SK-N-SH treated with all-trans-retinoic acid at 6 μM for 48 hours (cell line): ENCODE measurements around the gene GLI3.

Source experiments
- BACH2 ChIP-seq: fragments of 250-450 bp; sonication (Bioruptor Pico); IDR thresholded peaks from 2 replicates; pipeline ENCODE4 v1.9.0; 2021; ENCODE audit warnings: mild to moderate bottlenecking, borderline replicate concordance
- GLIS3 ChIP-seq: fragments of 250-450 bp; sonication (Bioruptor Pico); IDR thresholded peaks from 2 replicates; pipeline ENCODE4 v1.5.0; 2020; ENCODE audit warnings: mild to moderate bottlenecking, moderate library complexity
- POU6F1 ChIP-seq: fragments of 250-450 bp; sonication (Bioruptor Pico); IDR thresholded peaks from 2 replicates; pipeline ENCODE4 v1.8.0; 2021; ENCODE audit warnings: low read depth, mild to moderate bottlenecking, moderate library complexity, borderline replicate concordance
- RARB ChIP-seq: fragments of 250-450 bp; sonication (Bioruptor Pico); IDR thresholded peaks from 2 replicates; pipeline ENCODE4 v1.8.0; 2021; ENCODE audit warnings: mild to moderate bottlenecking, moderate library complexity
- ZFP3 ChIP-seq: fragments of 250-450 bp; sonication (Bioruptor Pico); IDR thresholded peaks from 2 replicates; pipeline ENCODE4 v1.5.0; 2020; ENCODE audit warnings: mild to moderate bottlenecking, moderate library complexity
- ZNF565 ChIP-seq: fragments of 450-650 bp; formaldehyde crosslinking; conservative IDR thresholded peaks from 2 replicates; pipeline ENCODE4 v1.5.0; 2020; ENCODE audit warnings: low read depth, mild to moderate bottlenecking, moderate library complexity
- ZNF8 ChIP-seq: fragments of 450-650 bp; formaldehyde crosslinking; IDR thresholded peaks from 2 replicates; pipeline ENCODE4 v1.5.0; 2020; ENCODE audit warnings: mild to moderate bottlenecking, moderate library complexity

- TF ChIP-seq ZNF8 (CRISPR knock-in tag) (no peak), RARB (CRISPR knock-in tag) (no peak), GLIS3 (CRISPR knock-in tag) (no peak), ZFP3 (CRISPR knock-in tag) (no peak), POU6F1 (CRISPR knock-in tag) (no peak), BACH2 (CRISPR knock-in tag) (no peak), ZNF565 (no peak)
Observed at GRCh38 chr7:42093349-42093905, 143.6 kb downstream of the GLI3 start.
